ENCODE data around the gene INPP5B.
"Not testable (repeated sequence)": the region's sequence is repeated elsewhere in the genome, so short reads cannot be mapped to it uniquely, and the experiment has no call there.

INPP5B gene

GRCh38 chr1:37905727-37906126 lies 41.1 kb downstream of the INPP5B start:
- no peak for TF ChIP-seq CTCF (conservative IDR thresholded peaks at IDR 0.05; ENCODE audit: low read depth, low read length)
- no peak overlapping the region for H3K4me3 ChIP-seq (ENCODE audit: low read length)
- DNase-seq (ENCODE audit: low read depth): no peak

GRCh38 chr1:37903921-37904320 lies 42.9 kb downstream of the INPP5B start:
- DNase-seq (ENCODE audit: low read depth); H3K4me3 ChIP-seq (ENCODE audit: low read length): not testable (repeated sequence)

GRCh38 chr1:37902983-37903382 lies 43.9 kb downstream of the INPP5B start:
- no peak for DNase-seq (ENCODE audit: low read depth)
- H3K4me3 ChIP-seq (ENCODE audit: low read length): no peak overlapping the region
- no peak for TF ChIP-seq CTCF (conservative IDR thresholded peaks at IDR 0.05; ENCODE audit: low read depth, low read length)

GRCh38 chr1:37901893-37902225 lies 45.0 kb downstream of the INPP5B start:
- no peak for TF ChIP-seq CTCF (conservative IDR thresholded peaks at IDR 0.05; ENCODE audit: low read depth, low read length)
- H3K4me3 ChIP-seq (ENCODE audit: low read length): no peak overlapping the region
- DNase-seq (ENCODE audit: low read depth): no peak

- TF ChIP-seq CTCF (conservative IDR thresholded peaks at IDR 0.05; ENCODE audit: low read depth, low read length): no peak
- no peak for DNase-seq (ENCODE audit: low read depth)
- H3K4me3 ChIP-seq (ENCODE audit: low read length): no peak overlapping the region
These were observed 45.5 kb downstream of the INPP5B start for GRCh38 chr1:37901191-37901892.

- not testable (repeated sequence) for H3K4me3 ChIP-seq (ENCODE audit: low read length); DNase-seq (ENCODE audit: low read depth)
These were observed 49.3 kb downstream of the INPP5B start for GRCh38 chr1:37897563-37897962.

GRCh38 chr1:37893673-37894072 lies 53.2 kb downstream of the INPP5B start:
- no peak for DNase-seq (ENCODE audit: low read depth)
- TF ChIP-seq CTCF (conservative IDR thresholded peaks at IDR 0.05; ENCODE audit: low read depth, low read length): no peak
- H3K4me3 ChIP-seq (ENCODE audit: low read length): no peak overlapping the region

GRCh38 chr1:37892151-37893047 lies 54.5 kb downstream of the INPP5B start:
- H3K4me3 ChIP-seq (ENCODE audit: low read length): no peak overlapping the region
- TF ChIP-seq CTCF (conservative IDR thresholded peaks at IDR 0.05; ENCODE audit: low read depth, low read length): no peak
- DNase-seq (ENCODE audit: low read depth): no peak

All from retinal pigment epithelial cell (primary cell).